ENCODE data around the gene PROS1. TPM values are rescaled to one million over a fixed set of nuclear protein-coding genes. Genes with fewer than 3 reads are reported as not detected.

The PROS1 gene
- total and polyA plus RNA-seq, 2 donors (not counting 1 experiment from before 2014, with no cell fraction given) = 0.03 TPM; not detected in 1

GRCh38 chr3:93911206-93911605, 62.5 kb downstream of the PROS1 start:
- TF ChIP-seq CTCF (IDR thresholded peaks at IDR 0.05) (no peak), EZH2 (IDR thresholded peaks at IDR 0.05; ENCODE audit: borderline replicate concordance, insufficient read depth, low read depth, low read length, poor library complexity, severe bottlenecking) (no peak)
- no peaks in the 10 kb centered on the region for H3K27me3 ChIP-seq (replicated peaks in 1 of 4; ENCODE audit: control extremely low read depth in 1 of 4, control insufficient read depth in 3 of 4, insufficient read depth in 4 of 4, low read length in 3 of 4)
- WGBS (ENCODE audit: insufficient coverage) = no CpG with 5 or more reads among the region's 2 CpGs
- Mint-ChIP-seq H3K27me3 (no peaks in the 10 kb centered on the region), H3K9me3 (ENCODE audit: insufficient read depth) (no peaks in the 10 kb centered on the region), H3K4me3 (no peak overlapping the region), H3K4me1 (no peaks in the 10 kb centered on the region), H3K27ac (no peak overlapping the region)
- H3K9ac ChIP-seq (ENCODE audit: low read length) = no peak overlapping the region
- no peak for ATAC-seq (ENCODE audit: low read depth)
- no peak for DNase-seq
- H2AFZ ChIP-seq (ENCODE audit: insufficient read depth, low read depth, low read length, poor library complexity, severe bottlenecking) = no peak overlapping the region
- H3K27ac ChIP-seq (ENCODE audit: low read length in 2 of 2) = no peak overlapping the region
- POLR2A ChIA-PET = no interaction called here
- H3K9me3 ChIP-seq (ENCODE audit: control extremely low read depth in 1 of 3, control insufficient read depth in 2 of 3, insufficient read depth in 1 of 3, low read length in 2 of 3) = peaks cover 0 to 19% (median 0%) of the 10 kb centered on the region in 3 donors
- CTCF ChIA-PET = no interaction called here
- no peak overlapping the region for H3K4me2 ChIP-seq (replicated peaks; ENCODE audit: low read depth, low read length, poor library complexity, severe bottlenecking)
- no peaks in the 10 kb centered on the region for H3K79me2 ChIP-seq (ENCODE audit: control insufficient read depth, insufficient read depth, low read length)
- H3K4me3 ChIP-seq (ENCODE audit: control extremely low read depth in 1 of 5, extremely low read depth in 1 of 5, insufficient read depth in 1 of 5, low read depth in 2 of 5, low read length in 4 of 5) = no peak overlapping the region
- intact Hi-C loops (cut with micrococcal nuclease) = no loop called here
- H3K36me3 ChIP-seq (replicated peaks in 1 of 2; ENCODE audit: control extremely low read depth in 1 of 2, control insufficient read depth in 1 of 2, extremely low read depth in 1 of 2, insufficient read depth in 2 of 2, low read length in 1 of 2) = no peaks in the 10 kb centered on the region
- H4K20me1 ChIP-seq (ENCODE audit: control insufficient read depth, insufficient read depth, low read length, poor library complexity, severe bottlenecking) = no peaks in the 10 kb centered on the region
- no peaks in the 10 kb centered on the region for H3K4me1 ChIP-seq (ENCODE audit: control insufficient read depth in 2 of 2, insufficient read depth in 2 of 2, low read length in 2 of 2)

- peaks cover 0 to 20% (median 1%) of the 10 kb centered on the region in 3 donors for H3K9me3 ChIP-seq (ENCODE audit: control extremely low read depth in 1 of 3, control insufficient read depth in 2 of 3, insufficient read depth in 1 of 3, low read length in 2 of 3)
- H3K9ac ChIP-seq (ENCODE audit: low read length) = no peak overlapping the region
- no peak overlapping the region for H3K27ac ChIP-seq (ENCODE audit: low read length in 2 of 2)
- ATAC-seq (ENCODE audit: low read depth) = no peak
- DNase-seq = no peak
- no peak overlapping the region for H3K4me3 ChIP-seq (ENCODE audit: control extremely low read depth in 1 of 5, extremely low read depth in 1 of 5, insufficient read depth in 1 of 5, low read depth in 2 of 5, low read length in 4 of 5)
- H4K20me1 ChIP-seq (ENCODE audit: control insufficient read depth, insufficient read depth, low read length, poor library complexity, severe bottlenecking) = no peaks in the 10 kb centered on the region
- no peaks in the 10 kb centered on the region for H3K27me3 Mint-ChIP-seq
- H2AFZ ChIP-seq (ENCODE audit: insufficient read depth, low read depth, low read length, poor library complexity, severe bottlenecking) = no peak overlapping the region
- TF ChIP-seq EZH2 (IDR thresholded peaks at IDR 0.05; ENCODE audit: borderline replicate concordance, insufficient read depth, low read depth, low read length, poor library complexity, severe bottlenecking) (no peak), CTCF (IDR thresholded peaks at IDR 0.05) (no peak)
- ChIA-PET CTCF (no interaction called here), POLR2A (no interaction called here)
- H3K9me3 Mint-ChIP-seq (ENCODE audit: insufficient read depth) = no peaks in the 10 kb centered on the region
- no peaks in the 10 kb centered on the region for H3K36me3 ChIP-seq (replicated peaks in 1 of 2; ENCODE audit: control extremely low read depth in 1 of 2, control insufficient read depth in 1 of 2, extremely low read depth in 1 of 2, insufficient read depth in 2 of 2, low read length in 1 of 2)
- H3K4me2 ChIP-seq (replicated peaks; ENCODE audit: low read depth, low read length, poor library complexity, severe bottlenecking) = no peak overlapping the region
- no peaks in the 10 kb centered on the region for H3K79me2 ChIP-seq (ENCODE audit: control insufficient read depth, insufficient read depth, low read length)
- H3K4me3 Mint-ChIP-seq = no peak overlapping the region
- H3K4me1 ChIP-seq (ENCODE audit: control insufficient read depth in 2 of 2, insufficient read depth in 2 of 2, low read length in 2 of 2) = no peaks in the 10 kb centered on the region
- H3K27ac Mint-ChIP-seq = no peak overlapping the region
- H3K4me1 Mint-ChIP-seq = no peaks in the 10 kb centered on the region
- H3K27me3 ChIP-seq (replicated peaks in 1 of 4; ENCODE audit: control extremely low read depth in 1 of 4, control insufficient read depth in 3 of 4, insufficient read depth in 4 of 4, low read length in 3 of 4) = no peaks in the 10 kb centered on the region
- intact Hi-C loops (cut with micrococcal nuclease) = no loop called here
Measured at GRCh38 chr3:93910097-93910496, 63.6 kb downstream of the PROS1 start.
